ENCODE results near the gene AADACL4. TPM values are rescaled to one million over a fixed set of nuclear protein-coding genes. Genes with fewer than 3 reads are reported as not detected.

Gene AADACL4
- polyA plus RNA-seq, 1 donor (not counting 4 experiments of a cell fraction or from before 2014, with no cell fraction given) = not detected

GRCh38 chr1:12678350-12678749 lies 34.5 kb downstream of the AADACL4 start:
- no peaks in the 10 kb centered on the region for H3K79me2 ChIP-seq (ENCODE audit: control insufficient read depth, insufficient read depth, low read length)

GRCh38 chr1:12678820-12679219 lies 34.9 kb downstream of the AADACL4 start:
- H3K4me2 ChIP-seq (ENCODE audit: control insufficient read depth, extremely low read depth, insufficient read depth, low read depth, low read length) = no peak overlapping the region
- no peaks in the 10 kb centered on the region for H3K4me1 ChIP-seq (ENCODE audit: control insufficient read depth, extremely low read depth, insufficient read depth, low read length)
- dilution Hi-C loops (cut with MboI; ENCODE audit: extremely low pct_ligation_motif_present, low sequenced_read_pairs) = no loop called here
- DNase-seq (ENCODE audit: low read depth, low spot score) (no peak), FAIRE-seq (no peak)
- H3K4me3 ChIP-seq (ENCODE audit: control insufficient read depth in 2 of 3, extremely low read depth in 1 of 3, insufficient read depth in 2 of 3, low read depth in 1 of 3, low read length in 3 of 3) = no peak overlapping the region
- H3K79me2 ChIP-seq (ENCODE audit: control insufficient read depth, insufficient read depth, low read length) = no peaks in the 10 kb centered on the region
- H4K20me1 ChIP-seq (ENCODE audit: control insufficient read depth, extremely low read depth, insufficient read depth, low read length) = no peaks in the 10 kb centered on the region
- no peaks in the 10 kb centered on the region for H3K36me3 ChIP-seq (ENCODE audit: control insufficient read depth in 2 of 2, extremely low read depth in 1 of 2, insufficient read depth in 2 of 2, low read length in 2 of 2)
- no peaks in the 10 kb centered on the region for H3K9me3 ChIP-seq (ENCODE audit: control insufficient read depth, low read depth, low read length)
- no peak overlapping the region for H2AFZ ChIP-seq (ENCODE audit: control insufficient read depth, low read length)
- no peak overlapping the region for H3K27ac ChIP-seq (ENCODE audit: control insufficient read depth, insufficient read depth, low read length)
- no peak overlapping the region for H3K9ac ChIP-seq (ENCODE audit: control insufficient read depth, extremely low read depth, insufficient read depth, low read length)
- H3K27me3 ChIP-seq (ENCODE audit: control insufficient read depth, extremely low read depth, insufficient read depth, low read length) = no peaks in the 10 kb centered on the region
- TF ChIP-seq EZH2 (IDR thresholded peaks at IDR 0.05; ENCODE audit: low read length) = no peak
- no peak for TF ChIP-seq CTCF (optimal IDR thresholded peaks at IDR 0.05 in 1 of 3, IDR thresholded peaks at IDR 0.05 in 1 of 3, conservative IDR thresholded peaks at IDR 0.05 in 1 of 3; ENCODE audit: extremely low read depth in 1 of 3, insufficient read depth in 2 of 3, low read length in 3 of 3)
- no peaks in the 10 kb centered on the region for H3K9me1 ChIP-seq (ENCODE audit: control insufficient read depth, extremely low read depth, insufficient read depth, low read length)

More at GRCh38 chr1:12678350-12678749, 34.5 kb downstream of the AADACL4 start:
- Histone ChIP-seq H4K20me1 (ENCODE audit: control insufficient read depth, extremely low read depth, insufficient read depth, low read length) (no peaks in the 10 kb centered on the region), H3K4me1 (ENCODE audit: control insufficient read depth, extremely low read depth, insufficient read depth, low read length) (no peaks in the 10 kb centered on the region), H3K27me3 (ENCODE audit: control insufficient read depth, extremely low read depth, insufficient read depth, low read length) (no peaks in the 10 kb centered on the region), H3K9ac (ENCODE audit: control insufficient read depth, extremely low read depth, insufficient read depth, low read length) (no peak overlapping the region), H3K4me2 (ENCODE audit: control insufficient read depth, extremely low read depth, insufficient read depth, low read depth, low read length) (no peak overlapping the region), H3K27ac (ENCODE audit: control insufficient read depth, insufficient read depth, low read length) (no peak overlapping the region), H3K4me3 (ENCODE audit: control insufficient read depth in 2 of 3, extremely low read depth in 1 of 3, insufficient read depth in 2 of 3, low read depth in 1 of 3, low read length in 3 of 3) (no peak overlapping the region), H3K36me3 (ENCODE audit: control insufficient read depth in 2 of 2, extremely low read depth in 1 of 2, insufficient read depth in 2 of 2, low read length in 2 of 2) (no peaks in the 10 kb centered on the region), H3K9me1 (ENCODE audit: control insufficient read depth, extremely low read depth, insufficient read depth, low read length) (no peaks in the 10 kb centered on the region), H2AFZ (ENCODE audit: control insufficient read depth, low read length) (no peak overlapping the region), H3K9me3 (ENCODE audit: control insufficient read depth, low read depth, low read length) (no peaks in the 10 kb centered on the region)
- no peak for DNase-seq (ENCODE audit: low read depth, low spot score)
- FAIRE-seq = no peak
- dilution Hi-C loops (cut with MboI; ENCODE audit: extremely low pct_ligation_motif_present, low sequenced_read_pairs) = no loop called here
- TF ChIP-seq CTCF (optimal IDR thresholded peaks at IDR 0.05 in 1 of 3, IDR thresholded peaks at IDR 0.05 in 1 of 3, conservative IDR thresholded peaks at IDR 0.05 in 1 of 3; ENCODE audit: extremely low read depth in 1 of 3, insufficient read depth in 2 of 3, low read length in 3 of 3) (no peak), EZH2 (IDR thresholded peaks at IDR 0.05; ENCODE audit: low read length) (no peak)

Measured in keratinocyte (primary cell).